CD14-positive monocyte (primary cell): ENCODE results near the gene EMID1. TPM values are rescaled to one million over a fixed set of nuclear protein-coding genes. Genes with fewer than 3 reads are reported as not detected.
"Not testable (repeated sequence)": the region's sequence is repeated elsewhere in the genome, so short reads cannot be mapped to it uniquely, and the experiment has no call there.

Experiments
- DNase-seq, 3 donors: peaks; one replicate each; pipeline ENCODE4 v3.0.0-alpha.2; 2011 to 2022
- H2AFZ ChIP-seq: 2 replicates; pipeline ENCODE4 v1.6.0; 2012; ENCODE audit warnings: mild to moderate bottlenecking, low read depth, low read length, inconsistent platforms; ENCODE audit not compliant: insufficient read depth, poor library complexity, severe bottlenecking
- H3K27ac ChIP-seq, 2 donors: 1 replicate in 1 of 2; 2 replicates in 1 of 2; pipeline ENCODE4 v1.5.1; 2012 to 2013; ENCODE audit warnings: low read length in 2 of 2, control low read depth in 1 of 2, inconsistent platforms in 1 of 2, low read depth in 1 of 2, mild to moderate bottlenecking in 1 of 2
- H3K27me3 ChIP-seq, 2 donors: one replicate each; pipeline versions ENCODE4 v1.6.0 to v1.6.1; 2011 to 2013; ENCODE audit warnings: low read length in 2 of 2; ENCODE audit not compliant: control insufficient read depth in 2 of 2, insufficient read depth in 2 of 2
- H3K36me3 ChIP-seq, 2 donors: replicated peaks in 1 of 2; 1 replicate in 1 of 2; 2 replicates in 1 of 2; pipeline versions ENCODE4 v1.5.1 to v1.6.1; 2012 to 2013; ENCODE audit warnings: low read length in 2 of 2, control low read depth in 1 of 2, inconsistent platforms in 1 of 2, mild to moderate bottlenecking in 1 of 2; ENCODE audit not compliant: insufficient read depth in 2 of 2, control insufficient read depth in 1 of 2
- H3K4me1 ChIP-seq, 2 donors: 1 replicate in 1 of 2; 2 replicates in 1 of 2; pipeline versions ENCODE4 v1.5.1 to v1.6.1; 2012 to 2013; ENCODE audit warnings: low read length in 2 of 2, control low read depth in 1 of 2, inconsistent platforms in 1 of 2, mild to moderate bottlenecking in 1 of 2, moderate library complexity in 1 of 2; ENCODE audit not compliant: insufficient read depth in 2 of 2, control insufficient read depth in 1 of 2
- H3K4me2 ChIP-seq: replicated peaks from 2 replicates; pipeline ENCODE3; 2012; ENCODE audit warnings: low read length, moderate library complexity, mild to moderate bottlenecking; ENCODE audit not compliant: poor library complexity, severe bottlenecking; ENCODE audit errors: extremely low read depth
- H3K4me3 ChIP-seq, 3 experiments: fragments of 200-600 bp in 1 of 3; sonication (generic) in 1 of 3; replicated peaks in 1 of 3; 1 replicate in 2 of 3; 2 replicates in 1 of 3; pipeline ENCODE4 v1.5.1; 2011 to 2013; ENCODE audit warnings: low read length in 3 of 3, mild to moderate bottlenecking in 3 of 3, control low read depth in 2 of 3, low read depth in 2 of 3, inconsistent platforms in 1 of 3, moderate library complexity in 1 of 3
- H3K79me2 ChIP-seq: 2 replicates; pipeline ENCODE4 v1.6.0; 2012; ENCODE audit warnings: mild to moderate bottlenecking, control low read depth, inconsistent platforms, low read length, moderate library complexity; ENCODE audit not compliant: insufficient read depth
- H3K9ac ChIP-seq: 2 replicates; pipeline ENCODE4 v1.6.0; 2017; ENCODE audit warnings: low read length, mild to moderate bottlenecking; ENCODE audit not compliant: insufficient read depth, poor library complexity, severe bottlenecking
- H3K9me3 ChIP-seq, 2 donors: replicated peaks in 1 of 2; 1 replicate in 1 of 2; 2 replicates in 1 of 2; pipeline versions ENCODE4 v1.5.1 to v1.6.1; 2012 to 2013; ENCODE audit warnings: low read length in 2 of 2, control low read depth in 1 of 2; ENCODE audit not compliant: control insufficient read depth in 1 of 2, insufficient read depth in 1 of 2
- H4K20me1 ChIP-seq: 2 replicates; pipeline ENCODE4 v1.6.0; 2012; ENCODE audit warnings: mild to moderate bottlenecking, low read length, control low read depth, moderate library complexity; ENCODE audit not compliant: insufficient read depth
- H3K27ac Mint-ChIP-seq, 7 donors: one replicate each; pipeline ENCODE4 v1.8.0; 2020; ENCODE audit warnings: mild to moderate bottlenecking in 7 of 7, mixed read lengths in 7 of 7, moderate library complexity in 6 of 7, inconsistent platforms in 2 of 7
- H3K27me3 Mint-ChIP-seq, 3 donors: one replicate each; pipeline ENCODE4 v1.8.0; 2021 to 2022; ENCODE audit warnings: low read depth in 3 of 3, mild to moderate bottlenecking in 3 of 3, mixed read lengths in 3 of 3, moderate library complexity in 3 of 3, inconsistent platforms in 1 of 3
- H3K36me3 Mint-ChIP-seq, 2 donors: one replicate each; pipeline ENCODE4 v1.8.0; 2020; ENCODE audit warnings: mixed read lengths in 2 of 2, inconsistent platforms in 1 of 2, mild to moderate bottlenecking in 1 of 2
- H3K4me1 Mint-ChIP-seq: one replicate; pipeline ENCODE4 v1.8.0; 2020; ENCODE audit warnings: mild to moderate bottlenecking, mixed read lengths
- H3K4me3 Mint-ChIP-seq, 2 donors: one replicate each; pipeline ENCODE4 v1.8.0; 2020; ENCODE audit warnings: mild to moderate bottlenecking in 2 of 2, mixed read lengths in 2 of 2, moderate library complexity in 1 of 2
- H3K9me3 Mint-ChIP-seq, 7 donors: one replicate each; pipeline ENCODE4 v1.8.0; 2020 to 2022; ENCODE audit warnings: mixed read lengths in 7 of 7, mild to moderate bottlenecking in 6 of 7, moderate library complexity in 6 of 7, inconsistent platforms in 2 of 7
- CTCF ChIP-seq: fragments of 200-600 bp; IDR thresholded peaks from one replicate; pipeline ENCODE4 v1.8.0; 2022; ENCODE audit warnings: antibody characterized with exemption, mild to moderate bottlenecking
- WGBS: methylation state at CpG from one replicate; pipeline ENCODE4 v1.1.5; 2013; ENCODE audit warnings: missing lambda C conversion rate; ENCODE audit not compliant: insufficient coverage; 5-methylcytosine and 5-hydroxymethylcytosine counted together
- intact Hi-C, 2 donors: fragments of 100-400 bp; cut with micrococcal nuclease; formaldehyde crosslinking; loops; one replicate each; pipeline versions ENCODE4 v1.15.0 to v1.15.1; 2023
- polyA plus RNA-seq, 3 donors: library from polyadenylated mRNA; depleted of rRNA in 1 of 3; unstranded in 2 of 3; stranded (reverse) in 1 of 3; fragments of 300-500 nt in 2 of 3; fragments of >200 nt in 1 of 3; fragmentation: Illumina TruSeq in 2 of 3; gene quantifications; 1 replicate in 2 of 3; 2 replicates in 1 of 3; pipeline ENCODE4 v1.2.3, GENCODE V29; 2012 to 2021

Gene EMID1
- polyA plus RNA-seq, 3 donors, result not detected

GRCh38 chr22:29218758-29219408 lies 13.2 kb downstream of the EMID1 start:
- intact Hi-C loops, result no loop called here
- no peaks in the 10 kb centered on the region for H3K9me3 ChIP-seq
- H3K79me2 ChIP-seq, result no peaks in the 10 kb centered on the region
- no peak overlapping the region for H3K9ac ChIP-seq
- H3K27me3 Mint-ChIP-seq, result peaks cover 0 to 5% (median 4%) of the 10 kb centered on the region in 3 donors
- DNase-seq, result no peak
- H3K27ac ChIP-seq, result no peak overlapping the region
- no peak overlapping the region for H3K4me3 ChIP-seq
- no peaks in the 10 kb centered on the region for H3K36me3 ChIP-seq
- H3K4me2 ChIP-seq, result no peak overlapping the region
- no peaks in the 10 kb centered on the region for H3K36me3 Mint-ChIP-seq
- WGBS, result 93% methylated on average over 10 of the region's 11 CpGs
- TF ChIP-seq CTCF, result no peak
- no peaks in the 10 kb centered on the region for H4K20me1 ChIP-seq
- H3K27me3 ChIP-seq, result no peaks in the 10 kb centered on the region
- H3K4me1 Mint-ChIP-seq, result peaks cover 8% of the 10 kb centered on the region
- H3K27ac Mint-ChIP-seq, result peak overlapping the region in 3 of 7 donors; percentile 13 to 75 (median 21)
- H3K4me3 Mint-ChIP-seq, result no peak overlapping the region
- no peaks in the 10 kb centered on the region for H3K9me3 Mint-ChIP-seq
- H3K4me1 ChIP-seq, result peaks cover 8% of the 10 kb centered on the region in 2 donors
- H2AFZ ChIP-seq, result no peak overlapping the region

- H3K27me3 Mint-ChIP-seq, H3K4me1 ChIP-seq, H3K27me3 ChIP-seq, H3K36me3 Mint-ChIP-seq, H3K27ac ChIP-seq, H3K4me2 ChIP-seq, H3K4me3 ChIP-seq, H3K9me3 ChIP-seq, DNase-seq, H3K4me3 Mint-ChIP-seq, H3K9ac ChIP-seq, H2AFZ ChIP-seq, H3K79me2 ChIP-seq, H4K20me1 ChIP-seq, H3K36me3 ChIP-seq, intact Hi-C loops, H3K4me1 Mint-ChIP-seq, H3K9me3 Mint-ChIP-seq: not testable (repeated sequence)
- H3K27ac Mint-ChIP-seq, result peak overlapping the region in 1 of 7 donors; percentile 75
- 17% methylated on average over 2 of the region's 2 CpGs for WGBS
Measured at GRCh38 chr22:29219409-29219782, 13.7 kb downstream of the EMID1 start.
